SKM-1 (cell line): ENCODE results near the gene ARHGAP27.

Experiments used
- DNase-seq: peaks from one replicate; lab custom pipeline; 2025; ENCODE audit not compliant: unreplicated experiment; lab: John Stamatoyannopoulos, UW

ARHGAP27 gene

DNA sequence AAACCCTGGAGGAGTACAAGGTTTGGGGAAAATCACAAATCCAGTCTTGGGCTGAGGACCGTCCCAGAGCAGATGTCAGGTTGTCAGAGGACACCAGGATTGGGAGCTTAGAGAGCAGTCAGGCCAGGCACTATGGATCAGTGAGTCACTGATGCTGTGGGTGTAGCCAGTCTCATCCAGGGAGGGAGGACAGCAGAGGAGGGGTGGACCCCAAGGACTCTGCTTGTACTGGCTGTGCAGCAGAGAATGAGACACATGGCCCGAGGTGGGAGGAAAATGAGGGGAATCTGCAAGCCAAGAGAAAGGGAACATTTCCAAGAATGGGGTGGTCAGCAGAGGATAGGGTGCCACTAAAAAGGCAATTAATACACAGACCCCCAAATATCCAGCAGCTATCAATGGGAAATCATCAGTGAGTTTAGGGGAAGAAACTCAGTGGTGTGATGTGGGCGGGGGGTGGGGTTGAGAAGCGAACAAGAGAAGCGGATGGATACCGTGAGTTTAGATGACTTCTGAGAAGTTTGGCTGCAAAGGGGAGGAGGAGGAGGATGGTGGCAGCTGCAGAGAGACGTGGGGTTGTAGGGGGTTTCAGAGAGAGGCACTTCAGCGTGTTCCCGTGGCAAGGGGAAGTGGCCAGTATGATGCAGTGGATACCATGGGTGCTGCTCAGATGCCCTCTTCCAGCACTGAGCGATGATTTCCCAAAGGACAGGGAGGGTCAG, 43.9 kb downstream of the ARHGAP27 start:
- DNase-seq, result no peak

DNA sequence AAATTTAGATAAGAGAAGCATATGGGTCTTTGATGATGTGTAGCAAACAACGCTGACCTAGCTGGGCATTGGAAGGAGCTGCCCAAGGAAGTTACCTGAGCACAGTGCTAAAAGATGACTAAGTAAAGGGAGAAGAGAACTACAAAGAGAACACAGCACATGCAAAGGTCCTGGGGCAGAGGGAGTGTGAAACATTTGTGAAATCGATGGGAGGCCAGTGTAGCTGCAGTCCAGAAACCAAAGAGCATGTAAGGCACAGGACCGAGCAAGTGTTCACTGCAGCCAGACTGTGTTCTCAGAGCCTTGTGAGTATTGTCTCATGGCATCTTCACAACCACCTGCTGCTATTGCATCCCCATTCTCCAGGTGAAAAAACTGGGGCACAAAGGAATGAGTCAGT, 44.9 kb downstream of the ARHGAP27 start:
- no peak for DNase-seq

DNA sequence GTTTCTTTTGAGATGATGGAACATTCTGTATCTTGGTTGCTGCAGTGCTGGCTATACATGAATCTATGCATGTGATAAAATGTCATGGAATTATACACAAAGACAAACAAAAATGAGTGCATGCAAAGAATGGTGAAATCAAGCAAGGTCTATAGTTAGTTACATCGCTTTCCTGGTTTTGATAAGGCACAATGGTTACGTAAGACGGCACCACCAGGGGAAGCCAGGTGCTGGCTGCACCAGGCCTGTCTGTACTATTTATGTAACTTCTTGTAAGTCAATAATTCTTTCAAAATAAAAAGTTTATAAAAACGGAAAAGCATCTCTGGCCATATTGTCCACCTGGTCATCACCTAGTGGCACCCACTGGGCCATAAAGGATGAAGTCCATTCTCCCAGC, 46.5 kb downstream of the ARHGAP27 start:
- DNase-seq, result no peak

DNA sequence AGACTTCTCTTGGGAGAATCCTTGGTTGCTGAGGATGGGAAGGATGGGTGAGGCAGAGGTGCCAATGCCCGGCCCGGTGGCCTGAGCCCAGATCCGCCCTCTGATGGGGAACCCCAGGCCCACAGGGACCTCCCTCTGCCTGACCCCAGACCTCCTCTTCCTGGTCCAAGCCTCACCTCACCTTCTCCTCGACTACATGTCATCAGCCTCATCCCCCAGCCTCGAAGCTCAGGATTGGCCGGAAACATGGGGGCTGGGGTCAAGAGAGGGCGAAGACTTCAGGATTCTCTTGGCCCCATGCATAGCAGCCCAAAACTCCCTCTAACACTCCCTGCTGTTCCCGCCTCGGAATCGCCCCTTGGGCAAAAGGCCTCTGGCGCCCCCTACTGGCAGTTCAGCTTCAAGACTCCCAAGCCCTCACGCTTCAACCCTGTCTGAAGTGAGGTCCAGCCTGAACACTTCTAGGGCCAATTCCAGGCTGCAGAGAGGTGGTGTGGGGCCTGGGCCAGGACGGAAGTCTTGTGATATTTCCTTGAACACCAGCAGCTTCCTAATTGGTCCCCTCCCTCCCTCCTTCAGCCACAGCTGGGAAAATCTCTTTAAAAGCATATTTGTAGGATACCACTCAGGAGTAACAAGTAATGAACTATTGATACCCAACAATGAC, 47.2 kb downstream of the ARHGAP27 start:
- peak; percentile 80 for DNase-seq

DNA sequence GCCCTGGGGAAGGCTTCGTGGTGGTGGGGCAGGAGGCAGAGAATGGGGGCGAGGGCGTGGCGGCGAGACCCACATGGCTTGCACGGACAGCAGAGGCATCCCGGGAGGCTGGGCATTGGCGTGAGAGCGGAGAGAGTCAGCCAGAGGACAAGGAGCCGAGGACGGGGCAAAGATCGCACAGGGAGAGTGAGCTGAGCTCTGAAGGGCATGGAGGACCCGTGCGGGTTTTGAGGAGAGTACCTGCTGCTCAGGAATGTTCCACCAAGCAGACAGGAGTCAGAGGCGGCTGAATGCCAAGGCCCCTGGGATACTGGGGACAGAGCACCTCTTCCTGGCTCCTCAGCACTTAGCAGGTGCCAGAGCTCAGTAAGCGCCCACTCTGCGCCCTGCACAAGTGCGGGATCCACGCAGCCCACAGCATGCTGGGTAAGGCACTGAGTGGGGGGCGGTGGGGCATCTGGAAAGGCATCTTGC, 47.8 kb downstream of the ARHGAP27 start:
- no peak for DNase-seq

DNA sequence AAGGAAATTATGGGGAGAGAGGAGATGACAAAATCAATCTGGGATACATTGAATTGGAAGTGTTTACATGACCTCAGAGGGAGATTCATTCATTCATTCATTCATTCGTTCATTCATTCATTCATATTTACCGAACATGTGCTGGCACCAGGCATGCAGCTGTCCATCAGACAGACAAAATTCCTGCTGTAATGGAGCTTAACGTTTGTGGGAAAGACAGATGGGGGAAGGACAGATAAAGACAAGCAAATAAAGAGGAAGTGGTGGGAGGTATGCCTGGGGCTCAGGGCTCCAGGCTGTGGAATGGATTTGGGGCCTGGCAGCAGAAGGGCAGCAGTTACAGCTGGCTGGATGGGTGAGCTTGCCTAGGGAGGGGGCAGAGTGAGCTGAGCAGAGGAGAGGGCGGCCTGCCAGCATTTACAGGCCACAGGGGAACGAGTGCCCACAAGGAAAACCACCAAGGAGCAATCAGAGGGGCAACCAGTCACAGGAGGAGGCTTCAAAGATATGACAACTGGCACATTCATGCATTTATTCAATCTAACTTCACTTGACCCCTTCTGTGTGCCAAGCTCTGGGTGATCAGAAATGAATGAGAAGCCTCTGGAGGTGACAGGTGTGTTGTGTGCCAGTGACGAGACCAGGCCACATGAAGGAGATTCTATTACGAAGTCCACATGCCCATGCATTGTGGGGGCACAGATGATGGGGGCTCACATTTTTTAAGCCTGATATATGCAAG, 48.5 kb downstream of the ARHGAP27 start:
- no peak for DNase-seq

DNA sequence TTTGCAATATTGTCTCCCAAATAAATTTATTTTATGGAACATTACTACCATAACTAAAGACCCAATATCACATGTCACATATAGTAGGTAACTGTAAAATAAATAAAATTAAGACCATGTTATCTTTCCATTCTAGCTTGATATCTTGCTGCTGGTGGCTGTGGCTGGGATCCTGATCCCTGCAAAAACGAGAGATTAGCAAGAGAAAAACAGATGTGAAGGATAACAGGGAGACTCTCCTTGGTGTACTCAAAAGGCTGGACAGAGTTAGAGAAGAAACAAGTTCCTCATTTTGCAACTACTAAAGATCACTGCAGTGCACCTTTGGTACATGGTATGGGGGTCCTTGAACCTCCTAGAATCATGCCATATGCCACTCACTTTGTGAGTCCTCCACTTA, 49.7 kb downstream of the ARHGAP27 start:
- no peak for DNase-seq

DNA sequence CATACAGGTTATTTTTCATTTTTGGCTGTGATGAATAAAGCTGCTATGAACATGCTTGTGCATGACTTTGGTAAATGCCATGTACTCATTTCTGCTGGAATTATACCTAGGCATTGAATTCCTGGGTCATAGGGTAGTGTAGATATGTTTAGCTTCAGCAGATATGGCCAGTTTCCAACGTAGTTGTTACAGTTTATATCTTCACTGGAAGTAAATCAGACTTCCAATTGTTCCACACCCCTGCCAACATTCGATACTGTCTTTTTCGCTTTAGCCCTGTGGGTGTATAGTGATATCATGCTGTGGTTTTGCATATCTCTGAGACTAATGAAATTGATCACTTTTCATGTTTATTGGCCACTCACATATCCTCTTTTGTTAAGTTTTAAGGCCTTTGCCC, 50.4 kb downstream of the ARHGAP27 start:
- DNase-seq, result no peak

DNA sequence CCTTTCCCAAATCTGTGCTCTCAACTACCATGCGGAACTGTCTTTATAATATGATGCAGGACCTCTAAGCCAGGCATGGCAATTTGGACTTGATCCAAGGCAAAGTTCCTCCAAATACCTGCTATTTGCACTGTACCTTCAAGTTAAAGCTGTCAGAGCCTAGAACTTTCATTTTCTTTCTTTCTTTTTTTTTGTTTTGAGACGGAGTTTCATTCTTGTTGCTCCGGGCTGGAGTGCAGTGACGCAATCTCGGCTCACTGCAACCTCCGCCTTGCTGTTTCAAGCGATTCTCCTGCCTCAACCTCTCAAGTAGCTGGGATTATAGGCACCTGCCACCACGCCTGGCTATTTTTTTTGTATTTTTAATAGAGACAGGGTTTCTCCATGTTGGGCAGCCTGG, 51.7 kb downstream of the ARHGAP27 start:
- DNase-seq, result no peak

DNA sequence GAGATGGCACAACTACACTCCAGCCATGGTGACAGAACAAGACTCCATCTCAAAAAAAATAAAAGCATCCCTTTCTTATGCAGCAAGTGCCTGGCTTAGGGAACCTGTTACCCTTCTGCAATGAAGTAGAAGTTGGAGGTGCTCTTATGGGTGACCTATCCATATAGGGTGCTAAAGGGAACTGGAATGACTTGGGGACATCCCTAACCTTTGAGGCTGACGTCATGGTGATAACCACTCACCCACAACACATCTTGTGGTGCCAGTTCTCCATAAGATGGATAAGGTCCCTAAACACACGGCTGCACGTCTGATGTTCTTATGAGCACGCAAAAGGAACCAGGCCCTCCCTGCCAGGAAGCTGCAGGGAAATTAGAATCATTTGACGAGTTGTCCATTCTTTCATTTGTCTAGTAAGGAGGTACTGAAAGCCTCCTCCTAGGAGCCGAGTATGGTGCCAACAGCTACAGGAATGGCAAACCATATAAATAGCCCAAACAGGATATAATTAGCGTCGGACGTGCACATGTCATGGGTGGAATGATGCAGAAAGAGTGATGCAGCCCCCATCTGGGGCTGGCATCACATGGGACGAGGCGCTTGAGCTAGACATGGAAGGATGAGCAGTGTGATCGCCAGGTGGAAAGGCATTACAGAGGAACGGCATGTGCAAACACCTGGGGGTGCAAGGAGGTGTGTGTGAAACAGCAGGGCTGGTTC, 52.5 kb downstream of the ARHGAP27 start:
- no peak for DNase-seq

DNA sequence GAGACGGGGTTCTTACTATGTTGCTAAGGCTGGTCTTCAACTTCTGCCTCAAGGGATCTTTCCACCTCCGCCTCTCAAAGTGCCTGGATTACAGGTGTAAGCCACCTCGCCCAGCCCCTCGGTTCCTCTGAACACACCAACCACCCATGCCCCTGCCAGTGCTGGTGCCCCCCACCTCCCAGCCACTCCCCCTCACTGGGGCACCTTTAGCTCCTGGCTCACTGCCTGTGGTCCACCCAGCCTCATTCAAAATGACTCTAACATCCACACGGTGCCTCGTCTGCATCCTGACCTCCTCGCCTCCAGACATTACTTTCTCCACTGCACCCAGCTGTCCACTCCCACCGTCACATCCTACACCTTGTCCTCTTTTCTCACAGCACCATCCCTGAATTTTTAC, 55.3 kb downstream of the ARHGAP27 start:
- no peak for DNase-seq

DNA sequence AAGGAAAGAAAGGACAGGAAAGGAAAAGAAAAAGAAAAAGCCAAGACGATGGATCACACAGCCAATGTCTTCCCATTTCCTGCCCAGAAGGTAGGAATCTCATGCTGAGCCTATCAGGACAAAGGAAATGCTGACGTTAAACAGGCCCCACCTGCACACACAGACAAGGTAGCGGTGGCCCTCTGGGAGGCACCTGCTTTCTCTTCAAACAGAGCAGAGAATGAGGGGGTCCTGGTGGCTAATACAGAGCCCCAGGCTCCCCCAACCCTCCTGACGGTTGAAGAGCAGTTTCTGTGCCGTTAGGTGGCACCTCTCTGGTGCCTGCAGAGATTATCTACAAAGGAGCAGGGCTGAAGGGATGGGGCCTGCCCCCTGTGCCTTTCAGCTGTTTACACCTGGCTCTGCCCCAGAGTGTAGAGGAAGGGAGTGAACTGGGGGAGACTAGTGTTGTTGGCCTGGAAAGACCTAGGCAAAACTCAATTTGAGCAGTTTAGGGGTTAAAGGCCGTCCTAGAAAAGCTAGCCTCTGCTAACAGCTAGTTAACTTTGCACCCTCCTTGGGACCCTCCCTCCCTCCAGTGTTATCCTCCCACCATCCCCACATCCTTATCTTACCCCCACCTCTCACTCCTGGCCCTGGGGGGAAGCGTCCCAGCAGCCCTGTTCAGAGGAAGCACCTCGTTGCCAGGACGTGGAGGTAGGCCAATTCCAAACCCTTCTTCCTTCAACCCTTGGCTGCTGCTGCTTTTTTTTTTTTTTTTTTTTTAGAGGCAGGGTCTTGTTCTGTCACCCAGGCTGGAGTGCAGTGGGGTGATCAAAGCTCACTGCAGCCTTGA, 56.3 kb downstream of the ARHGAP27 start:
- no peak for DNase-seq

DNA sequence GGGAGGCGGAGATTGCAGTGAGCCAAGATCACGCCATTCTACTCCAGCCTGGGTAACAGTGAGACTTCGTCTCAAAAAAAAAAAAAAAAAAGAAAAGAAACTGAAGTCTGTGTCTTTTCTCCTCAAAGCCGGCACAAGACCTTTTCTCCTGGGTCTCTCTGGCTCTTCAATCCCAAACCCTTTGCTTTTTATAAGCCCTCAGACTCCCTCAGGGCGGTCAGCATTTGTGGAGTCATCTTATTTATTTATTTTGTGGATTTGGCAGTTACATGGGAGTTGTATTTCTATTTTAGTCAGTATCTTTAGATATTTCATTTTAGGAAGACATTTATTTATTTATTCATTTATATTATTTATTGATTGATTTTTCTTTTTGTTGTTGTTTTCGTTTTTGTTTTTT, 58.2 kb downstream of the ARHGAP27 start:
- DNase-seq, result no peak

DNA sequence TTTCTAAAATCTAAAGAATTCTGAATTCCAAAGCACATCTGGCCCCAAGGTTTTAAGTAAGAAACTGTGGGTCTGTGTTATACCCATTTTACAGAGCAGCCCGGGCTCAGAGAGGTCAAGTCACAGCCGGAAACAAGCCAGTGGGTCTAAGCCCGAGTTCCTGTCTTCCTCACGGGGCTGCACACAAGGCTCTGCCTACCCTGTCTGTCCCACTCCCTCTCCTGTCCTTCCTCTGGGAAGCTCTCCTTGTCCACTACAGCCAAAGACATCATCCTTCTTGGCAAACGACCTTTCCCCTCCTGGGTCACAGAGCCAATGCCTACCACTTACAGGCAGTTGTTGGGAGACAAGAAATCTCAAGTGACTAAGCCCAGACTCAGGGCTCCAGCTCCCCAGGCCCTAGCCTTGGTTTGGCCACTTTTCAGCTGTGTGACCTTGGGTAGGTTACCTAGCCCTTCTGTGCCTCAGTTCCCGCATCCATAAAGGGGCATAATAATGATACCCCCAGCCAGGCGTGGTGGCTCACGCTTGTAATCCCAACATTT, 60.3 kb downstream of the ARHGAP27 start:
- DNase-seq, result no peak

DNA sequence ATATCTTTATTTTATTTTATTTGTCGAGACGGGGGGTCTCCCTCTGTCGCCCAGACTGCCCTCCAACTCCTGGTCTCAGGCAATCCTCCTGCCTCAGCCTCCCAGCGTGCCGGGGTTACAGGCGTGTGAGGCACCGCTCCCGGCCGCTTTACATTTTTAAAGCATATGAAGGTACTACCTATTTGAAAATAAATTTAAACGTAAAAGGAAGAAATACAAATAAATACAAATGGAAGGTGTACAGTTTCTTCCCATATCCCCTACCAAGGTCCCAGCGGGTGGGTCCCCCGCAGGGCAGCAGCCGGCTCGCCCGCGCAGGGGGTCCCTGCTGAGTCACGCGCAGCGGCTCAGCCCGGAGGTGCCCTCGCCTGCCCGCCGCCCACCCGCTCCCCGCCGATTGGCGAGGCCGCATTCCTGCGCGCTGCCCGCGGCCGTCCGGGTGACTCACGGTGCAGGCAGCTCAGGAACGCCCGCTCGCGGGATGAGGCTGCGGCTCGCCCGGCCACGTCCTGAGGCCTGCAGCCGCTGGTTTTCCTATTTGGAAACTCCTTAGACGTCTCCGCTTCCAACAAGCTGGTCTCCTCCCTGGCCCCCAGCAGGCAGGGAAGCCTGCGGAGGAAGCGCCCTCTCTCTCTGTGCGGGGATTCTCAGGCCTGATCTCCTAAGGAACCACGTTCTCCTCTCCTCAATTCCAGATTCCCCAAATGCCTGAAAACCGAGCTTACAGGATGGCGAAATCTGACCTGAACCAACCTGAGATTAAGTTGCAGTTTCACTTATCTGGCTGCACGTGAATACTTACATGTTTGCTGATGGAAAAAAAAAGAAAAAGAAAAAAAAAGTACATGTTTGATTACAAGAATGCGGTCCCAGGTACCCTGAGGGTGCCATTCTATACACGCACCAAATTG, 61.0 kb downstream of the ARHGAP27 start:
- no peak for DNase-seq

DNA sequence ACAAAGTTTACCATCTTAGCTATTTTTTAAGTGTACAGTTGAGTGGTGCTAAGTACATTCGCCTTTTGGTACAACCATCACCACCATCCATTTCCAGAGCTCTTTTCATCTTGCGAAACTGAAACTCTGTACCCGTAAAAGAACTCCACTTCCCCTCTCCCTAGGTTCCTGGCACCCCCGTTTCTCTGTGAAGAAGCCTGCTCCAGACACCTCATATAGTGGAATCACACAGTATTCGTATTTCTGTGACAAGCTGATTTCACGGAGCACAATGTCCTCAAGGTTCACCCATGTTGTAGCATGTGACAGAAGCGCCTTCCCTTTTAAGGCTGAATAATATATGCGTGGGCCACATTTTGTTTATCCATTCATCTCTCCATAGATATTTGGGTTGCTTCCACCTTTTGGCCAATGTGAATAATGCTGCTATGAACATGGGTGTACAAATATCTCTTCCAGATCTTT, 61.7 kb downstream of the ARHGAP27 start:
- DNase-seq, result no peak

DNA sequence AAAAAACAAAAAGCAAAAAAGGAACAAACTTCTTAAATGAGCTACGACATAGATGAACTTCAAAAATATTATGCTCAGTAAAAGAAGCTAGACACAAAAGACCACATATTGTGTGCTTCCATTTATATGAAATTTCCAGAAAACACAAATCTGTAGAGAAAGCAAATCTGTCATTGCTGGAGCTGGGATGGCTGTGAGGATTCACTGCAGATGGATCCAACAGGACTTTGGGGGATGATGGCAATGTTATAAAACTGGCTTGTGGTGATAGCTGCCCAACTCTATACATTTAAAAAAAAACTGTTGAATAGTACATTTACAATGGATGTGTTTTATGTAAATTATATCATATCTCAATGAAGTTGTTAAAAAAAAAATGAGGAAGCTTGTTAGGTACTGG, 63.2 kb downstream of the ARHGAP27 start:
- no peak for DNase-seq

DNA sequence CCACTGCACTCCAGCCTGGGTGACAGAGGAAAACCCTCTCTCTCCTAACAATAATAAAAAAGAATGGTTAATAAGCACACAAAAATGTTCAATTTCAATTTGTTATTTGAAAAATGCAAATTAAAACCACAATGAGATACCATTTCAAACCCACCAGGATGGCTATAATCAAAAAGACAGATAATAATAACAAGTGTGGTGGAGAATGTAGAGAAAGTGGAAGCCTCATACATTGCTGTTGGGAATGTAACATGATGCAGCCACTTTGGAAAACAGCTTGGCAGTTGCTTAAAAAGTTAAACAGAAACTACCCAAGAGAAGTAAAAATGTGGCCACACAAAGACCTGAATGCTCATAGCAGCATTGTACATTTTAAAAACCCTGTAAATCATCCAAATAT, 64.0 kb downstream of the ARHGAP27 start:
- no peak for DNase-seq

DNA sequence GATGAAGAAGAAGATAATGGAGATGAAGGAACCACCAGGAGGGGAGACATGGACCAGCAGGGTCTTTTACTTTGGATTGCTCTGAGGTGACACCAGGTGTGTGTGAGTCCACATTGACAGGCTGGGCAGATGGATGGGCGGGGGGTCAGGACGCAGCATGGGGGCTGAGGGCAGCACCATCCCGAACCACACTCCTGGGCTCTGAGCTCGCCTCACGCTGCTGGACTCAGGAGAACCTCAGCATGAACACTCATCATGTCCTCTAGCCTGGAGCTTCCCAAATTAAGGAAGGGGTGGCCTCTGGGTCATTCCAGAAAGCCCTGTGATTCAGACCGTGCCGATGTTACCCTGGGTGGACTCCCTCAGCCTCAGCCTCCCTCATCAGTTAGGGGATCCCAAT, 65.5 kb downstream of the ARHGAP27 start:
- DNase-seq, result no peak
